ENCODE measurements around the gene STK11. TPM values are rescaled to one million over a fixed set of nuclear protein-coding genes. Genes with fewer than 3 reads are reported as not detected.

STK11 gene
- total and polyA plus RNA-seq, 2 of the 4 experiments (the other 2 are of a cell fraction): 39.3 to 42.8 TPM

- Histone ChIP-seq H4K91ac (ENCODE audit: insufficient read depth, low read depth, low read length) (peak overlapping the region; percentile 97), H2AFZ (replicated peaks; ENCODE audit: low read length, poor library complexity) (peak overlapping the region; percentile 65), H4K5ac (ENCODE audit: low read depth, low read length) (peak overlapping the region; percentile 59; the same call in 1 of the 2 replicates), H3K4ac (ENCODE audit: low read depth, low read length) (peak overlapping the region; percentile 98), H2BK15ac (ENCODE audit: low read depth, low read length) (no peak overlapping the region), H2BK120ac (ENCODE audit: low read depth, low read length) (peak overlapping the region; percentile 94), H2BK5ac (ENCODE audit: low read depth, low read length, poor library complexity, severe bottlenecking) (peak overlapping the region; percentile 99), H3K27ac (ENCODE audit: insufficient read depth, low read length) (peak overlapping the region; percentile 99), H3K4me3 (ENCODE audit: insufficient read depth, low read depth, low read length) (peak overlapping the region; percentile 94), H3K4me1 (ENCODE audit: control insufficient read depth, insufficient read depth, low read length) (peaks cover 35% of the 10 kb centered on the region), H3K9ac (ENCODE audit: low read depth, low read length) (peak overlapping the region; percentile 97), H2BK20ac (ENCODE audit: low read depth, low read length) (peak overlapping the region; percentile 64; the same call in 1 of the 2 replicates), H4K8ac (ENCODE audit: low read depth in 2 of 2, low read length in 2 of 2) (peak overlapping the region; percentile 80 to 92), H3K36me3 (ENCODE audit: control insufficient read depth, insufficient read depth, low read length) (peaks cover 64% of the 10 kb centered on the region), H3K14ac (replicated peaks; ENCODE audit: low read depth, low read length) (peak overlapping the region; percentile 82), H3K27me3 (ENCODE audit: control insufficient read depth, insufficient read depth, low read length) (no peaks in the 10 kb centered on the region), H3K9me3 (ENCODE audit: control insufficient read depth, insufficient read depth, low read length) (no peaks in the 10 kb centered on the region), H4K20me1 (ENCODE audit: insufficient read depth, low read length) (peaks cover 87% of the 10 kb centered on the region), H3K18ac (ENCODE audit: low read depth, low read length) (peak overlapping the region; percentile 91), H3K56ac (ENCODE audit: extremely low read depth, insufficient read depth, low read length) (peak overlapping the region; percentile 86), H3K23ac (ENCODE audit: low read depth, low read length) (peak overlapping the region; percentile 97; the same call in 1 of the 2 replicates), H2AK9ac (replicated peaks; ENCODE audit: low read depth, low read length, poor library complexity) (peak overlapping the region; percentile 99), H3K79me1 (ENCODE audit: low read depth in 1 of 2, low read length in 2 of 2) (peaks cover 0 to 35% of the 10 kb centered on the region in 2 experiments; a peak in 2 of 4 replicates), H3K4me2 (ENCODE audit: low read depth, low read length) (peak overlapping the region; percentile 82), H2AK5ac (ENCODE audit: low read depth, low read length) (peak overlapping the region; percentile 89), H3K9me1 (ENCODE audit: insufficient read depth, low read length) (no peaks in the 10 kb centered on the region)
- WGBS, 2 experiments (ENCODE audit: extremely low coverage in 2 of 2, insufficient read length in 1 of 2): no CpG with 5 or more reads among the region's 26 CpGs
- dilution Hi-C loops (cut with HindIII; ENCODE audit: low sequenced_read_pairs, unreplicated experiment) (no loop called here), intact Hi-C loops (cut with micrococcal nuclease) (loop anchor here (1.0 kb wide), 1 partner anchor 13 kb away; no protein-coding TSS in a partner anchor), in situ Hi-C loops (cut with MboI; ENCODE audit: low sequenced_read_pairs) (no loop called here)
- CTCF ChIA-PET: interaction anchor here (0.9 to 1.6 kb wide), 3 partner anchors 9 to 131 kb away, joined by 3 to 11 read pairs (median 7); no protein-coding TSS in a partner anchor
- peak; percentile 33 for ATAC-seq (ENCODE audit: low read depth)
- POLR2A ChIA-PET (ENCODE audit: unreplicated experiment): interaction anchor here (0.6 to 1.6 kb wide), 6 partner anchors 9 to 87 kb away, joined by 3 to 28 read pairs (median 4); partner anchors contain the start of gene CIRBP
- peak; percentile 97 for DNase-seq
- BruUV-seq (replicated peaks): no TSS peak
- TF ChIP-seq NFE2L2 (IDR thresholded peaks at IDR 0.05; ENCODE audit: low read depth, low read length) (peak; percentile 14; the same call in 1 of the 2 replicates), RCOR1 (IDR thresholded peaks at IDR 0.05; ENCODE audit: insufficient replicate concordance, low read length) (no peak), POLR2A (IDR thresholded peaks at IDR 0.05; ENCODE audit: low read depth, low read length) (peak; percentile 10; the same call in 1 of the 2 replicates), ELK1 (IDR thresholded peaks at IDR 0.05; ENCODE audit: borderline replicate concordance, low read depth, low read length) (no peak), SMC3 (IDR thresholded peaks at IDR 0.05; ENCODE audit: low read depth, low read length) (no peak), MAFK (IDR thresholded peaks at IDR 0.05; ENCODE audit: low read depth, low read length) (no peak), MAZ (IDR thresholded peaks at IDR 0.05; ENCODE audit: borderline replicate concordance, low read depth, low read length) (peak; percentile 82), USF2 (IDR thresholded peaks at IDR 0.05; ENCODE audit: low read depth, low read length) (no peak), RFX5 (IDR thresholded peaks at IDR 0.05; ENCODE audit: low read depth, low read length) (no peak), BHLHE40 (IDR thresholded peaks at IDR 0.05; ENCODE audit: low read depth, low read length) (no peak), FOS (IDR thresholded peaks at IDR 0.05; ENCODE audit: low read depth, low read length) (peak; percentile 69; the same call in 1 of the 2 replicates), CEBPB (IDR thresholded peaks at IDR 0.05; ENCODE audit: low read depth, low read length) (peak; percentile 47; the same call in 1 of the 2 replicates), CTCF (conservative IDR thresholded peaks at IDR 0.05; ENCODE audit: low read depth, low read length) (peak; percentile 24; the same call in 1 of the 2 replicates), RAD21 (IDR thresholded peaks at IDR 0.05; ENCODE audit: low read length) (no peak)
Measured at GRCh38 chr19:1252821-1253513, 47.4 kb downstream of the STK11 start.

Data from IMR-90 (cell line).